DND-41 (cell line): ENCODE measurements around the gene AKAP1.
A peak's percentile ranks its signal among the peaks of the same experiment; 100 is the strongest.

Experiments used
- ATAC-seq: fragments of 200-7000 bp; cut with Tn5 transposase; 3 replicates; pipeline ENCODE4 v1.9.1; 2021; ENCODE audit warnings: low read depth; ENCODE audit not compliant: insufficient read depth
- DNase-seq: peaks from one replicate; pipeline ENCODE4 v3.0.0-alpha.2; 2020
- H2AFZ ChIP-seq: 2 replicates; pipeline ENCODE4 v1.6.0; 2012; ENCODE audit warnings: low read depth, low read length
- H3K27ac ChIP-seq: 2 replicates; pipeline ENCODE4 v1.5.1; 2012; ENCODE audit warnings: low read length, inconsistent platforms
- H3K27me3 ChIP-seq: fragments of 200-600 bp; sonication (generic); 2 replicates; pipeline ENCODE4 v1.6.0; 2012; ENCODE audit warnings: low read length, mild to moderate bottlenecking, inconsistent platforms; ENCODE audit not compliant: insufficient read depth, poor library complexity
- H3K36me3 ChIP-seq: 2 replicates; pipeline ENCODE4 v1.5.1; 2012; ENCODE audit warnings: low read length, inconsistent platforms; ENCODE audit not compliant: insufficient read depth
- H3K4me1 ChIP-seq: 2 replicates; pipeline ENCODE4 v1.5.1; 2012; ENCODE audit warnings: mild to moderate bottlenecking, low read length; ENCODE audit not compliant: insufficient read depth
- H3K4me2 ChIP-seq: 2 replicates; pipeline ENCODE4 v1.6.0; 2012; ENCODE audit warnings: mild to moderate bottlenecking, moderate library complexity, low read length, inconsistent platforms; ENCODE audit not compliant: insufficient read depth
- H3K4me3 ChIP-seq, 2 experiments: fragments of 200-600 bp in 1 of 2; shearing (Covaris generic) in 1 of 2; 2 replicates each; pipeline ENCODE4 v1.5.1; 2012 to 2016; ENCODE audit warnings: inconsistent platforms in 2 of 2, low read length in 2 of 2, mild to moderate bottlenecking in 2 of 2, low read depth in 1 of 2, moderate library complexity in 1 of 2
- H3K79me2 ChIP-seq: 2 replicates; pipeline ENCODE4 v1.6.0; 2012; ENCODE audit warnings: low read length, inconsistent platforms; ENCODE audit not compliant: insufficient read depth
- H3K9ac ChIP-seq: 2 replicates; pipeline ENCODE4 v1.6.0; 2012; ENCODE audit warnings: low read depth, mild to moderate bottlenecking, inconsistent platforms, low read length, moderate library complexity
- H3K9me3 ChIP-seq: 2 replicates; pipeline ENCODE4 v1.5.1; 2012; ENCODE audit warnings: low read length, moderate library complexity, mild to moderate bottlenecking, inconsistent platforms; ENCODE audit not compliant: insufficient read depth, severe bottlenecking
- H4K20me1 ChIP-seq: 2 replicates; pipeline ENCODE4 v1.6.0; 2012; ENCODE audit warnings: low read length; ENCODE audit not compliant: insufficient read depth
- CTCF ChIP-seq: IDR thresholded peaks from 2 replicates; pipeline ENCODE4 v1.5.1; 2012; ENCODE audit warnings: borderline replicate concordance, low read length, moderate library complexity, mild to moderate bottlenecking; ENCODE audit not compliant: poor library complexity, severe bottlenecking; ENCODE audit errors: extremely low read depth
- EZH2 ChIP-seq: IDR thresholded peaks from 3 replicates; pipeline ENCODE4 v1.6.1; 2012; ENCODE audit warnings: borderline replicate concordance, low read depth, mild to moderate bottlenecking, moderate library complexity, low read length, inconsistent platforms; ENCODE audit not compliant: severe bottlenecking

The AKAP1 gene

GRCh38 chr17:57125866-57126265 is 40.8 kb downstream of the AKAP1 start:
- no peaks in the 10 kb centered on the region for H4K20me1 ChIP-seq
- no peak for TF ChIP-seq CTCF
- TF ChIP-seq EZH2, result no peak
- ATAC-seq, result no peak
- no peak overlapping the region for H2AFZ ChIP-seq
- no peak overlapping the region for H3K9ac ChIP-seq
- no peaks in the 10 kb centered on the region for H3K79me2 ChIP-seq
- peaks cover 3% of the 10 kb centered on the region; the same call in 1 of the 2 replicates for H3K4me1 ChIP-seq
- no peak overlapping the region for H3K4me2 ChIP-seq
- no peak overlapping the region for H3K4me3 ChIP-seq
- H3K27me3 ChIP-seq, result no peaks in the 10 kb centered on the region
- H3K36me3 ChIP-seq, result peaks cover 34% of the 10 kb centered on the region
- no peak for DNase-seq
- no peak overlapping the region for H3K27ac ChIP-seq
- H3K9me3 ChIP-seq, result no peaks in the 10 kb centered on the region

- no peaks in the 10 kb centered on the region for H3K27me3 ChIP-seq
- H3K4me1 ChIP-seq, result peaks cover 16% of the 10 kb centered on the region
- H3K4me3 ChIP-seq, result peak overlapping the region in 1 of 2 experiments; percentile 18; a peak in 1 of 4 replicates
- H3K4me2 ChIP-seq, result peak overlapping the region; percentile 55
- peak; percentile 84 for DNase-seq
- H3K9me3 ChIP-seq, result no peaks in the 10 kb centered on the region
- no peak overlapping the region for H3K27ac ChIP-seq
- H3K36me3 ChIP-seq, result no peaks in the 10 kb centered on the region
- ATAC-seq, result peak; percentile 95
- H3K9ac ChIP-seq, result no peak overlapping the region
- TF ChIP-seq CTCF (peak; percentile 88), EZH2 (no peak)
- no peaks in the 10 kb centered on the region for H3K79me2 ChIP-seq
- H2AFZ ChIP-seq, result no peak overlapping the region
- H4K20me1 ChIP-seq, result no peaks in the 10 kb centered on the region
Observed at GRCh38 chr17:57130708-57131461, 45.8 kb downstream of the AKAP1 start.

- Histone ChIP-seq H4K20me1 (no peaks in the 10 kb centered on the region), H3K27me3 (no peaks in the 10 kb centered on the region), H3K4me3 (no peak overlapping the region), H3K9ac (no peak overlapping the region), H3K4me1 (peaks cover 22% of the 10 kb centered on the region), H3K4me2 (no peak overlapping the region), H3K36me3 (no peaks in the 10 kb centered on the region), H2AFZ (no peak overlapping the region), H3K79me2 (no peaks in the 10 kb centered on the region), H3K27ac (no peak overlapping the region), H3K9me3 (no peaks in the 10 kb centered on the region)
- no peak for ATAC-seq
- no peak for DNase-seq
- TF ChIP-seq EZH2 (no peak), CTCF (no peak)
Observed at GRCh38 chr17:57132663-57133062, 47.6 kb downstream of the AKAP1 start.
